ENCODE data around the gene ZNF580. TPM values are rescaled to one million over a fixed set of nuclear protein-coding genes. Genes with fewer than 3 reads are reported as not detected.

Gene ZNF580
- total RNA-seq, 1 experiment from 2014 or later: 15.2 TPM

DNA sequence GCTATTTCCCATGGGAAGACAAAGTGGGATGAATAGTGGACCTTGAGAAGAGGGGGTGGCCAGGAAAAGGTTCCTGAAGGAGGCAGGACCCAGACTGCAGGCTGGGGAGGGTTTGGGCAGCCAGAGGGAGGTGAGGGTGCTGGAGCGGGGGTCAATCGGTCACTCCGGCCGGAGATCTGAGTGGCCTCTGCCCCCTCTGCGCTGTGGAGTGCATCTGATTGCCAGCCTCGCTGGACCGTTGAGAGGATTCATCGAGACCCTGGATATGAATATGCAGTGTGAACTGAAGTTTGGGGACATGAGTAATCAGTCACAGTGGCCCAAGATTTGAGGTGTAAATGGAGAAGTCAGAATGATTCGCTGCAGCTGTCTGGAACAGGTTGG lies 5.5 kb upstream of the ZNF580 start:
- Histone ChIP-seq H3K9me3 (ENCODE audit: low read length) (no peaks in the 10 kb centered on the region), H3F3A (ENCODE audit: low read length, unreplicated experiment) (peaks cover 4% of the 10 kb centered on the region), H3K4me1 (ENCODE audit: insufficient read depth, low read length) (peaks cover 19% of the 10 kb centered on the region), H3K36me3 (ENCODE audit: low read depth, low read length) (no peaks in the 10 kb centered on the region), H3K27ac (ENCODE audit: low read length) (peak overlapping the region; percentile 65), H4K20me1 (ENCODE audit: low read length) (no peaks in the 10 kb centered on the region), H3K9me2 (replicated peaks; ENCODE audit: low read length) (no peaks in the 10 kb centered on the region), H3K9ac (ENCODE audit: low read length) (peak overlapping the region; percentile 97), H3K79me2 (ENCODE audit: low read length) (peaks cover 51% of the 10 kb centered on the region), H3K4me2 (ENCODE audit: low read length) (peak overlapping the region; percentile 99), H2AFZ (ENCODE audit: low read length) (peak overlapping the region; percentile 81), H3K4me3 (ENCODE audit: low read length) (peak overlapping the region; percentile 99), H3K27me3 (ENCODE audit: low read length) (no peaks in the 10 kb centered on the region)
- ATAC-seq: no peak
- BruUV-seq (replicated peaks): TSS peak; percentile 82
- ChIA-PET POLR2A (ENCODE audit: unreplicated experiment) (no interaction called here), CTCF (interaction anchor here (0.6 kb wide), 1 partner anchor 11 kb away, joined by 7 read pairs; the partner anchor contains the start of gene ZNF784)
- no peak for DNase-seq
- TF ChIP-seq EZH2phosphoT487 (IDR thresholded peaks at IDR 0.05; ENCODE audit: borderline replicate concordance, low read length) (no peak), EZH2 (IDR thresholded peaks at IDR 0.05; ENCODE audit: low read length, unreplicated experiment) (no peak)
- TF ChIP-seq, protein P1, sequence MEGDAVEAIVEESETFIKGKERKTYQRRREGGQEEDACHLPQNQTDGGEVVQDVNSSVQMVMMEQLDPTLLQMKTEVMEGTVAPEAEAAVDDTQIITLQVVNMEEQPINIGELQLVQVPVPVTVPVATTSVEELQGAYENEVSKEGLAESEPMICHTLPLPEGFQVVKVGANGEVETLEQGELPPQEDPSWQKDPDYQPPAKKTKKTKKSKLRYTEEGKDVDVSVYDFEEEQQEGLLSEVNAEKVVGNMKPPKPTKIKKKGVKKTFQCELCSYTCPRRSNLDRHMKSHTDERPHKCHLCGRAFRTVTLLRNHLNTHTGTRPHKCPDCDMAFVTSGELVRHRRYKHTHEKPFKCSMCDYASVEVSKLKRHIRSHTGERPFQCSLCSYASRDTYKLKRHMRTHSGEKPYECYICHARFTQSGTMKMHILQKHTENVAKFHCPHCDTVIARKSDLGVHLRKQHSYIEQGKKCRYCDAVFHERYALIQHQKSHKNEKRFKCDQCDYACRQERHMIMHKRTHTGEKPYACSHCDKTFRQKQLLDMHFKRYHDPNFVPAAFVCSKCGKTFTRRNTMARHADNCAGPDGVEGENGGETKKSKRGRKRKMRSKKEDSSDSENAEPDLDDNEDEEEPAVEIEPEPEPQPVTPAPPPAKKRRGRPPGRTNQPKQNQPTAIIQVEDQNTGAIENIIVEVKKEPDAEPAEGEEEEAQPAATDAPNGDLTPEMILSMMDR (conservative IDR thresholded peaks at IDR 0.05; ENCODE audit: low read depth, low read length): no peak
- intact Hi-C loops (cut with micrococcal nuclease): no loop called here

DNA sequence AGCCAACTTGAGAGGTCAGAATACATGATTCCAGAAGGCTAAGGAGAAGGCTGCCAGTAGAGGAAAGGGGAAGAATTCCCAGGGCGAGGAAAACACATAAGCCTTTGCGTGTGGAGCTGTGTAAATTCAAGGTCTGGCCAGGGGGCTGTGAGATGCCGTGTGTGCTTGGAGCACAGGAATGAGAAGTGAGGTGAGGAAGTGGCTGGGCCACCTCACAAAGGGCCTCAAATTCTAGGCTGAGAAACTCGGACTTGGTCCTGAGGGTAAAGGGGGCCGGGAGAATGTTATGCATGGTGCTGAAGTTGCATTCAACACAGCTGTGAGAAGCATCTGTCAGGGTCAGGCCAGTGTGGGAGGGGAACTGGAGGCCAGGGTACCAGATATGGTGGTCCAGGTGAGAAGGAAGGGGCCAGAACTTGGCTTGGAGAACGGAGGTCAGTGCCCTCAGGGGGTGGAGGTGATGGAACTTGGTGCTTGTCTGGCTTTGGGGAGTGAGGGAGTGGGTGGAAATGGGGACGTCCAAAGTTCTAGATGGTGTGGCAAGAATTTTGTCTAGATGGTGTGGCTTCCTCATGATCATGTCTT lies 4.9 kb upstream of the ZNF580 start:
- Histone ChIP-seq H2AFZ (ENCODE audit: low read length) (no peak overlapping the region), H4K20me1 (ENCODE audit: low read length) (no peaks in the 10 kb centered on the region), H3K36me3 (ENCODE audit: low read depth, low read length) (no peaks in the 10 kb centered on the region), H3K9me2 (replicated peaks; ENCODE audit: low read length) (no peaks in the 10 kb centered on the region), H3K27me3 (ENCODE audit: low read length) (no peaks in the 10 kb centered on the region), H3K4me2 (ENCODE audit: low read length) (peak overlapping the region; percentile 99), H3K9ac (ENCODE audit: low read length) (peak overlapping the region; percentile 97), H3F3A (ENCODE audit: low read length, unreplicated experiment) (peaks cover 4% of the 10 kb centered on the region), H3K4me1 (ENCODE audit: insufficient read depth, low read length) (peaks cover 21% of the 10 kb centered on the region), H3K9me3 (ENCODE audit: low read length) (no peaks in the 10 kb centered on the region), H3K4me3 (ENCODE audit: low read length) (peak overlapping the region; percentile 99), H3K27ac (ENCODE audit: low read length) (no peak overlapping the region), H3K79me2 (ENCODE audit: low read length) (peaks cover 51% of the 10 kb centered on the region)
- intact Hi-C loops (cut with micrococcal nuclease): no loop called here
- ChIA-PET POLR2A (ENCODE audit: unreplicated experiment) (no interaction called here), CTCF (interaction anchor here (0.6 to 0.7 kb wide), 2 partner anchors 17 to 132 kb away, joined by 4 to 9 read pairs; no protein-coding TSS in a partner anchor)
- no peak for DNase-seq
- ATAC-seq: no peak
- BruUV-seq (replicated peaks): no TSS peak
- TF ChIP-seq EZH2phosphoT487 (IDR thresholded peaks at IDR 0.05; ENCODE audit: borderline replicate concordance, low read length) (no peak), EZH2 (IDR thresholded peaks at IDR 0.05; ENCODE audit: low read length, unreplicated experiment) (no peak)
- TF ChIP-seq, protein P1 (conservative IDR thresholded peaks at IDR 0.05; ENCODE audit: low read depth, low read length): no peak

DNA sequence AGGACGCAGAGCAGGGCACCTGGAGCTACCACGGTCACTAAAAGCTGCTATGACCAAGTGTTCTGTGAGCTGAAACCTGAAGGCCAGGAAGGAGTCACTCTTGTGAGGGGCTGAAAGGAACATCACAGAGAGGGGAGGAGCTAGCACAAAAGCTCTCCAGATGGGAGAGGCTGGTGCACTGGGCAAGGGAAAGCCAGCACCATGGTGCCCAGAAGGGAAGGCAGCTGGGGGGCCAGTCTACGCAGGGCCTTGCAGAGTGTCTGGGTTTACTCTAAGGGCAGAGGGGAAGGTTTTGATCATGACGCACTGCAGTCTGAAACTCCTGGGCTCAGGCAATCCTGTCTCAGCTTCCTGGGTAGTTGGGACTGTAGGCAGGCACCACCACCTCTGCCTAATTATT lies 4.1 kb upstream of the ZNF580 start:
- Histone ChIP-seq H3K4me3 (ENCODE audit: low read length) (peak overlapping the region; percentile 99), H3F3A (ENCODE audit: low read length, unreplicated experiment) (peaks cover 4% of the 10 kb centered on the region), H3K27ac (ENCODE audit: low read length) (no peak overlapping the region), H3K27me3 (ENCODE audit: low read length) (no peaks in the 10 kb centered on the region), H3K4me2 (ENCODE audit: low read length) (peak overlapping the region; percentile 99), H3K9me2 (replicated peaks; ENCODE audit: low read length) (no peaks in the 10 kb centered on the region), H3K36me3 (ENCODE audit: low read depth, low read length) (no peaks in the 10 kb centered on the region), H3K79me2 (ENCODE audit: low read length) (peaks cover 58% of the 10 kb centered on the region), H3K9ac (ENCODE audit: low read length) (no peak overlapping the region), H2AFZ (ENCODE audit: low read length) (no peak overlapping the region), H4K20me1 (ENCODE audit: low read length) (no peaks in the 10 kb centered on the region), H3K9me3 (ENCODE audit: low read length) (no peaks in the 10 kb centered on the region), H3K4me1 (ENCODE audit: insufficient read depth, low read length) (peaks cover 21% of the 10 kb centered on the region)
- TF ChIP-seq EZH2phosphoT487 (IDR thresholded peaks at IDR 0.05; ENCODE audit: borderline replicate concordance, low read length): no peak
- TF ChIP-seq, protein P1 (conservative IDR thresholded peaks at IDR 0.05; ENCODE audit: low read depth, low read length): no peak
- TF ChIP-seq EZH2 (IDR thresholded peaks at IDR 0.05; ENCODE audit: low read length, unreplicated experiment): no peak
- CTCF ChIA-PET: interaction anchor here (0.6 to 0.7 kb wide), 2 partner anchors 16 to 133 kb away, joined by 4 to 9 read pairs; no protein-coding TSS in a partner anchor
- intact Hi-C loops (cut with micrococcal nuclease): no loop called here
- no peak for ATAC-seq
- BruUV-seq (replicated peaks): no TSS peak
- POLR2A ChIA-PET (ENCODE audit: unreplicated experiment): no interaction called here
- DNase-seq: no peak
